ENCODE measurements around the gene CUTC.

CUTC gene

GRCh38 chr10:99784727-99785441 is 52.9 kb downstream of the CUTC start:
- DNase-seq: no peak

GRCh38 chr10:99785646-99786045 is 53.6 kb downstream of the CUTC start:
- DNase-seq: no peak

- no peak for DNase-seq
These were observed 55.3 kb downstream of the CUTC start for GRCh38 chr10:99787311-99787710.

DNA sequence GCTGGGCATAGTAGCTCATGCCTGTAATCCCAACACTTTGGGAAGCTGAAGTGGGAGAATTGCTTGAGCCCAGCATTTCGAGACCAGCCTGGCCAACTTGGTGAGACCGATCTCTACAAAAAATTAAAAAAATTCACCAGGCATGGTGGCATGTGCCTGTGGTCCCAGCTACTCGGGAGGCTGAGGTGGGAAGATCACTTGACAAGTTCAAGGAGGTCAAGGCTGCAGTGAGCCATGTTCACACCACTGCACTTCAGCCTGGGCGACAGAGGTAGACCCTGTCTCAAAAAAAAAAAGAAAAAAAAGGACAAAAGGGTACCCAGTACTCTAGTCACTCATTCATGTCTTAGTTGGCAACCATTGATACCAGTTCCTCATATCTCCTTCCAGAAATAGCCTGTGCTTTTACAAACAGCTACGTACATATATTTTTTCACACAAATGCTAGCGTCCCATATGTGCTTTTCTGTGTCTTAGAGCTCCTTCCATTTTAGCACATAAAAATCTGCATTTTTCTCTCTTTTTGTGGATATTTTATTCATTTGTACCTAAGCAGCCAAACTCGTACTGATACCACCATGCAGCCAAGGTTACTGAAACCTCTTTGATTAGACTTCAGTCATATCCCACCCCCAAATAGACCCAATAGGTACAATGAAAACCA is 55.9 kb downstream of the CUTC start:
- DNase-seq: no peak

DNA sequence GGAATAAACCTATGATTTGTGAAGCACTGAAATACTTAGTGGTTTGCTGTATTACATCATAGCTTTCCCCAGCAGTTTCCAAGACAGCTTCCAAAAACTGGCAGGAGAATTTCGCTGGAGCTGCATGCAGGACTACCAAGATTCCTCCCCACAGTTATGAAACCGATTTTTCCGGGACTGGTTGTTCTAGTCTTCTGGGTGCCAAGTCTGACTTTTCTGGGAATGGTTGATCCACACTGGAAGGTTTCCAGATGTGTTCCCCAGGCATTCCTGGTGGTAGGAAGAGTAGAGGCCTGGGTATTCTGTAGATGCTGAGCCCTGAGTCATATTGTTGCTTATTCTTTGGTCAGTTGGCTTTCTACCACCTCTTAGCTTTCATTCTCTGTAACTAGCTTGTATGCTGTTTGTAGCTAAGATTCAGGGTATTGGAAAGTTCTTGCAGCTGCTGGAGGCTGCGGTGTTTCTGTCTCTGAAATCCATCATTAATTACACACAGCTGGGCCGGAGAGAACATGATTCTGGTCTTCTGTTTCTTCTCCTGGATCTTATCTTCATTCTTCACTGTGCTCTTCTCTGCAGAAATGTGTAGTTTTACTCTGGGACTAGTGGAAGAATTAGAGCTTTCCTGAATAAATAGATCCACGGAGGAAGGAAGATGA is 56.7 kb downstream of the CUTC start:
- no peak for DNase-seq

DNA sequence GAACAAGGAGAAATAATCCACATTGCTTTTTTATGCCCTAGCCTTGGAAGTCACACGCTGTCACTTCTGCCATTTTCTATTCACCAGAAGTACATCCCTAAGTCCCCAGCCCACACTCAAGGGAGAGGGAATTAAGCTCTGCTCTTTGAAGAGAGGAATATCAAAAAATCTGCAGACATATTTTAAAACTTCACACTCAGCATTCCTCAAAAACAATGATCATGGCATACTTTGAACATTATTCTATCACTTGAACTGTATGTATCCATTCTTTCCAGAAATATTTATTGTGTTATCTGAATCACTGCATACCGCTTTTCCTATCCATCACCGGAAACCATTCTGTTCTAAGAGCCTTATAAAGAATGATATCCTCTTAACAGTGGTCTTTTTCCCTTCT is 59.8 kb downstream of the CUTC start:
- DNase-seq: no peak

DNA sequence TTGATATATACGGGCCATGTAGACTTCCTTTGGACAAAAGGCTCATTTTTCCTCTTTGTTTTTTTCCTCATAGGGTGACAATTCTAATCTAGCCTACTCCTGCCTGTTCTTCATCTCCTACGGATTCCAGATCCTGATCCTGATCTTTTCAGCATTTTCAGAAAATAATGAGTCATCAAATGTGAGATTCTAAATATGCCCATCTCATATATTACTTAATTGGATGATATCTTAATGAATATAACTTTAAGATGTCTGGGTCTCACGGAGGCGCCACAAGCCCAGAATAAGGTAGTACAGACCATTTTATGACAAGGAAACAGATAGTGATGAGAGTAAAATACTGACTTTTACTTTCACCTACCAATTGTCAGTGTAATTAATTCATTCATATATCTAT is 61.8 kb downstream of the CUTC start:
- DNase-seq: no peak

- no peak for DNase-seq
These were observed 64.9 kb downstream of the CUTC start for GRCh38 chr10:99796928-99797327.

DNA sequence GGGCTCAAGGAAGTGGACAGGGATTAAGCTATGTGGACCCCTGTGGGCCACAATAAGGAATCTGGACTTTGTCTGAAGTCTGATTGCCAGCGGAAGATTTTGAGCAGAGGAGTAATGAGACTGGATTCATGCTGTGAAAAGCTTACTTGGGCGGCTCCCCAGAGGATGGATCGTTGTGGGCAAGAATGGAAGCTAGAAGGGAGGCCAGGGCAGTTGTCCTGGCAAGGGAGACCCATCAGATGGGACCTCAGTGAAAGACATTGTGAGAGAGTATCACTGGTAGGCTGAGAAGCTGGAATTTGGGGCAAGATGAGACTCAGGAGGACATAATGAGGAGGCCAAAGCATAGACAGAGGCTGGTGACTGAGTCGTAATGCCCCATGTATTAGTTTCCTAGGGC is 66.0 kb downstream of the CUTC start:
- DNase-seq: no peak

DNA sequence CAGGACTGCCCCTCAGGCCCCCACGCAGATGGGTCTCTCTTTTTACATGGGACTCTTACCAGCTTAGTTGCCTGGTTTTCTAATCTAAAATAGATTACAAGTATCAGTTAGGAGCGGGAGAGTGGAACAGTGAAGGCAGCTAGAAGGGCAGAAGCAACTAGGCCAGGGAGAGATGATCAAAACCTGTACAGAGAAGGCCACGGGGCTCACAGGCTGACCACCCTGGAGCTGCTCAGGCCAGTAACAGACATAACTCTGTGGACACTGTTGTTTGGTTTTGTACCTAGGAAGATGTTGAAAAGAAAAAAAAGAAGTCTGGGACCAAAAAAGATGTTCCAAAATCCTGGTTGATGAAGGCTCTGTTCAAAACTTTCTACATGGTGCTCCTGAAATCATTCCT is 66.9 kb downstream of the CUTC start:
- DNase-seq: no peak

DNA sequence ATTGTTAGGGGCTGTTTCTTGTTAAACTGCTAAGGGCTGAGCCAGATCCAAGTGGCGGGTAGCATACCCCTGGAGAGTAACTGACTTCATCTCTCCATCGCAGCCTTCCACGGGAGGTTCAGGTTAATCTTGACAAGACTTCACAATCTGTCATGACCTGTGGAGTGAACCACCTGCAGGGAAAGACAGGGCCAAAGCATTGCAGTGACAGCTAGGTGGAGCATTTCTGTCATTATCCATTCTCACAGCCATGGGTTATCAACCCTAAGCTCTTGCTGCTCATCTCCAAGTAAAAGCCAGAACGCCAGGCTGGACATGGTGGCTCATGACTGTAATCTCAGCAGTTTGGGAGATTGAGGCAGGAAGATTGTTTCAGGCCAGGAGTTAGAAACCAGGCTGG is 67.6 kb downstream of the CUTC start:
- no peak for DNase-seq

DNA sequence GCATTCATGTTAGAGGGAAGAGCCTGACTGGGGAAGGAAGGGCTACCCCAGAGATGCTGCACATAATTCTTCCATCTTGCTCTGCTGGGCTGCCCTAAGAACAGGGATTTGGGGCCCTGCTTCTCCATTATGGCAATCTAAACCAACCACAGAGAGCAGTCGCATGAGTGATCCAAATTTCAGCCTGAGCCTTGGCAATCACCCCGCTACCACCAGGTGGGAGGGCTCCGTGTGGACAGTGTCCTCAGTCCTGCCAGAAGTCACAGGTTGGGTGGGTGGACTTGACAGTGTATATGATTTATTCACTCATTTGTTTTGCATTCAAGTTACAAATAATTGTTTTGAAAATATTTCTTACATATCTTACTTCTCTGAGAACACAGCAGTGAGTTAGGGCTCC is 72.4 kb downstream of the CUTC start:
- DNase-seq: no peak

DNA sequence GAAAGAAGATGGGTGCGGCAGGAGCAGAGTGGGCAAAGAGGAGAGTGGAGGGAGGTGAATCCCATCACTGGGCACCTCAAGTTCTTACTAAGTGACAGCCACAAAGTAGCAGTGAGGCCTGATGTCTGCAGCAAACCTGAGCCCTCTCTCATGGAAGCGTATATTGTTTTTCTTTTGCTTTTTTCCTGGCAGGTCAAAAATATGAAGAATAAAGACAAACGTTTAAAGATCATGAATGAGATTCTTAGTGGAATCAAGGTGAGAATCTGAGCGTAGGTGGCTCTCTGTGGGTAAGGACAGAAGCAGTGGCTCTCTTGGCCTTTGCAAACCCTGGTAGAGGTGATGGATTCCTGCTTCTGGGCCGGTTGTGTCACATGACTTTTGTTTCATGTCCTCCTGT is 73.2 kb downstream of the CUTC start:
- no peak for DNase-seq
